ENCODE results near the gene TDRD15.

DNA sequence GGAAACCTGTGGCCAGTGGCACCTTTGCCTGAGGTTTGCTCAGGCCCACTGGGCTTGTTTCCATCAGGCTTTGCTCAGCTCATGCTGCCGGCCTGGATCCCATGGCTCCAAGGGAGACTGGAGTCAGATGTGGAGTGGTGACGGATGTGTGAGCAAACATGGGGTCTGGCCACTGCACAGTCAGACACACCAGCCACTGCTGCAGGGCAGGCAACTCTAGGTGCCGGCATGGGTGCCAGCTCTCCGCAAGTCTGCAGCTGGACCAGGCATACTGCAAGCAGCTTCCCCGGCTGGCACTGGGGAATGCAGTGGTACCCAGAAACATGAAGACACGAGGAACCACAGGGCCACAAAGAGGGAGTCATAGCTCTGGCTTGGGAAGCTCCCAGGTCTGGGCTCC is 37.4 kb downstream of the TDRD15 start:
- no peak for TF ChIP-seq POLR2A (IDR thresholded peaks at IDR 0.05)
- TF ChIP-seq, protein P1, sequence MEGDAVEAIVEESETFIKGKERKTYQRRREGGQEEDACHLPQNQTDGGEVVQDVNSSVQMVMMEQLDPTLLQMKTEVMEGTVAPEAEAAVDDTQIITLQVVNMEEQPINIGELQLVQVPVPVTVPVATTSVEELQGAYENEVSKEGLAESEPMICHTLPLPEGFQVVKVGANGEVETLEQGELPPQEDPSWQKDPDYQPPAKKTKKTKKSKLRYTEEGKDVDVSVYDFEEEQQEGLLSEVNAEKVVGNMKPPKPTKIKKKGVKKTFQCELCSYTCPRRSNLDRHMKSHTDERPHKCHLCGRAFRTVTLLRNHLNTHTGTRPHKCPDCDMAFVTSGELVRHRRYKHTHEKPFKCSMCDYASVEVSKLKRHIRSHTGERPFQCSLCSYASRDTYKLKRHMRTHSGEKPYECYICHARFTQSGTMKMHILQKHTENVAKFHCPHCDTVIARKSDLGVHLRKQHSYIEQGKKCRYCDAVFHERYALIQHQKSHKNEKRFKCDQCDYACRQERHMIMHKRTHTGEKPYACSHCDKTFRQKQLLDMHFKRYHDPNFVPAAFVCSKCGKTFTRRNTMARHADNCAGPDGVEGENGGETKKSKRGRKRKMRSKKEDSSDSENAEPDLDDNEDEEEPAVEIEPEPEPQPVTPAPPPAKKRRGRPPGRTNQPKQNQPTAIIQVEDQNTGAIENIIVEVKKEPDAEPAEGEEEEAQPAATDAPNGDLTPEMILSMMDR (IDR thresholded peaks at IDR 0.05): no peak

Measured in thyroid gland (tissue), 4 donors.